Progenitor cell of endocrine pancreas (in vitro differentiated cells): Measurements from ENCODE around the gene TMEM169. TPM values are rescaled to one million over a fixed set of nuclear protein-coding genes. Genes with fewer than 3 reads are reported as not detected.

ENCODE experiments used
- DNase-seq: peaks from one replicate; pipeline ENCODE4 v3.0.0; 2021; ENCODE audit warnings: low spot score; ENCODE audit not compliant: unreplicated experiment
- H3K27ac Mint-ChIP-seq: 2 replicates; pipeline ENCODE4 v1.8.0; 2021; ENCODE audit warnings: mild to moderate bottlenecking, moderate library complexity, mixed read lengths
- H3K27me3 Mint-ChIP-seq: 2 replicates; pipeline ENCODE4 v1.8.0; 2021; ENCODE audit warnings: mixed read lengths
- H3K36me3 Mint-ChIP-seq: 2 replicates; pipeline ENCODE4 v1.8.0; 2022; ENCODE audit warnings: mixed read lengths; ENCODE audit not compliant: insufficient read depth
- H3K4me1 Mint-ChIP-seq: 2 replicates; pipeline ENCODE4 v1.8.0; 2021; ENCODE audit warnings: low read depth, mixed read lengths
- H3K4me3 Mint-ChIP-seq: 2 replicates; pipeline ENCODE4 v1.8.0; 2021; ENCODE audit warnings: low read depth, mild to moderate bottlenecking, moderate library complexity, mixed read lengths
- H3K9me3 Mint-ChIP-seq: 2 replicates; pipeline ENCODE4 v1.8.0; 2021; ENCODE audit warnings: low read depth, mixed read lengths
- total RNA-seq: library from RNA; stranded (reverse); gene quantifications from 2 replicates; pipeline ENCODE4 v1.2.1, GENCODE V29; 2021
- TF ChIP-seq, protein P1 (sequence below): fragments of 200-600 bp; sonication (generic); IDR thresholded peaks from one replicate; pipeline ENCODE4 v1.5.0; 2021; ENCODE audit warnings: antibody characterized with exemption, mild to moderate bottlenecking; ENCODE audit not compliant: unreplicated experiment

The TMEM169 gene
- total RNA-seq, 1 donor from 2014 or later: 3.6 TPM

DNA sequence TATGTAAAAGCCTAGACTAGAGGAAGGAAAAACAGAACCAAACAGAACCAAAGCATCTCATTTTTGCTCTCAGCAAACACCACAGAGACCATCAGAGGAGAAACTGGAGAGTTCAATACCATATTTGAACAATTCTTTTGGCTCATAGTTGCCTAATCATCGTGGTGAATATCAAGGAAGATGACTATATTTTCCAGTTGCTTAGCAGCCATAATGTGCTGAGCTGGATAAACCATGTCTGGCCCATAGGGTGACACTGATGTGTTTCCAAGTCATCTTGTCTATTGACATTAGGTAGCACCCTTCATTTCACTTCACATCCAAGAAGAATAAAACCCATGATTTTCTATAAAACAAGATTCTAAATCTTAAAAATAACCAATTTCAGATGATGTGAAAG, 21.5 kb downstream of the TMEM169 start:
- TF ChIP-seq, protein P1, sequence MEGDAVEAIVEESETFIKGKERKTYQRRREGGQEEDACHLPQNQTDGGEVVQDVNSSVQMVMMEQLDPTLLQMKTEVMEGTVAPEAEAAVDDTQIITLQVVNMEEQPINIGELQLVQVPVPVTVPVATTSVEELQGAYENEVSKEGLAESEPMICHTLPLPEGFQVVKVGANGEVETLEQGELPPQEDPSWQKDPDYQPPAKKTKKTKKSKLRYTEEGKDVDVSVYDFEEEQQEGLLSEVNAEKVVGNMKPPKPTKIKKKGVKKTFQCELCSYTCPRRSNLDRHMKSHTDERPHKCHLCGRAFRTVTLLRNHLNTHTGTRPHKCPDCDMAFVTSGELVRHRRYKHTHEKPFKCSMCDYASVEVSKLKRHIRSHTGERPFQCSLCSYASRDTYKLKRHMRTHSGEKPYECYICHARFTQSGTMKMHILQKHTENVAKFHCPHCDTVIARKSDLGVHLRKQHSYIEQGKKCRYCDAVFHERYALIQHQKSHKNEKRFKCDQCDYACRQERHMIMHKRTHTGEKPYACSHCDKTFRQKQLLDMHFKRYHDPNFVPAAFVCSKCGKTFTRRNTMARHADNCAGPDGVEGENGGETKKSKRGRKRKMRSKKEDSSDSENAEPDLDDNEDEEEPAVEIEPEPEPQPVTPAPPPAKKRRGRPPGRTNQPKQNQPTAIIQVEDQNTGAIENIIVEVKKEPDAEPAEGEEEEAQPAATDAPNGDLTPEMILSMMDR: no peak
- Mint-ChIP-seq H3K27ac (no peak overlapping the region), H3K4me3 (no peak overlapping the region), H3K27me3 (no peaks in the 10 kb centered on the region), H3K36me3 (no peaks in the 10 kb centered on the region), H3K9me3 (no peaks in the 10 kb centered on the region), H3K4me1 (peaks cover 6% of the 10 kb centered on the region)
- DNase-seq: no peak

DNA sequence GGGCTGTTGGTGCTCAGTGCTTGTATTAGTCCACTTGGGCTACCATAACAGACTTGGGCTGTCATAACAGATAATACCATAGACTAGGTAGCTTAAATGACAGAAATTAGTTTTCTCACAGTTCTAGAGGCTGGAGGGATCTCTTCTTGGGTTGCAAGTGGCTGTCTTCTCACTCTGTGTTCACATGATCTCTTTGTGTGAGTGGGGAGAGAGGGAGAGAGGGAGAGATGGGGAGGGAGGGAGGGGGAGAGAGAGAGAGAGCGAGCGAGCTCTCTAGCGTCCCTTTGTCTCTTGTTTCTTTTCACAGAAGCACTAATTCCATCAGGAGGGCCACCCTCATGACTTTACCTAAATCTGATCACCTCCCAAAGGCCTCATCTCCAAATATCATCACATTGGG, 23.0 kb downstream of the TMEM169 start:
- no peaks in the 10 kb centered on the region for H3K27me3 Mint-ChIP-seq
- peaks cover 12% of the 10 kb centered on the region for H3K4me1 Mint-ChIP-seq
- no peak for DNase-seq
- TF ChIP-seq, protein P1: no peak
- H3K36me3 Mint-ChIP-seq: no peaks in the 10 kb centered on the region
- H3K9me3 Mint-ChIP-seq: no peaks in the 10 kb centered on the region
- H3K27ac Mint-ChIP-seq: no peak overlapping the region
- H3K4me3 Mint-ChIP-seq: no peak overlapping the region

DNA sequence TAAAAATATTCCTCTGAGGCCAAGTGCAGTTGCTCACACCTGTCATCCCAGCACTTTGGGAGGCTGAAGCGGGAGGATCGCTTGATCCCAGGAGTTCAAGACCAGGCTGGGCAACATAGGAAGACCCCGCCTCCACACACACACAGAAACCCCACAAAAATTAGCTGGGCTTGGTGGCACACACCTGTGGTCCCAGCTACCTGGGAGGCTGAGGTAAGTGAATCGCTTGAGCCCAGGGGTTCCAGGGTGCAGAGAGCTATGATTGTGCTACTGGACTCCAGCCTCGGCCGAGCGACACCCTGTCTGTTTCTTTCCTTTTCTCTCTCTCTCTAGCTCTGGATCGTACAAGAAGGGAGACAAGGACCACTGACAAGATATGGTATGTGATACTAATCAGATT, 25.6 kb downstream of the TMEM169 start:
- Mint-ChIP-seq H3K4me1 (peaks cover 33% of the 10 kb centered on the region), H3K9me3 (no peaks in the 10 kb centered on the region), H3K27ac (no peak overlapping the region), H3K27me3 (no peaks in the 10 kb centered on the region), H3K36me3 (peaks cover 8% of the 10 kb centered on the region), H3K4me3 (no peak overlapping the region)
- TF ChIP-seq, protein P1: no peak
- DNase-seq: no peak

DNA sequence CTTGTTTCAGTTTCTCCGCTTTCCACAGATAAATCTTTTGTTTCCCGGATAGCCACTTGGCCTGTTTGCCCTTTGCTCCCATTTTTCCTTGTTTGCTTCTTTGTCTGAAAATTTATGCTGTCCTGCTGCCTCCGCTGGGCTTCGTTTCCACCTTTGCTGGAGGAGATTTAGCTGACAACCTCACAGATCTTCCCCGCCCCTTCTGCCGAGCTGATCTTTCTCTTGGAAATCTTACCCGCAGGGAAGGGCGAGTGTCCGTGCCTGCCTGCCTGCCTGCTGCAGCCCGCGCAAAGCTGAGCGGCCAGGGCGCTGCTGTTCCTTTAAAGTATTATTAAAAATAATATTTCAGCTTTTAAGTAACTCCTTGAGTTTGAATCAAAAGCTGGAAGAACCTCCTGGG, 26.0 kb downstream of the TMEM169 start:
- peak overlapping the region; percentile 80 for H3K27ac Mint-ChIP-seq
- no peaks in the 10 kb centered on the region for H3K27me3 Mint-ChIP-seq
- peaks cover 8% of the 10 kb centered on the region for H3K36me3 Mint-ChIP-seq
- H3K4me1 Mint-ChIP-seq: peaks cover 38% of the 10 kb centered on the region
- H3K4me3 Mint-ChIP-seq: peak overlapping the region; percentile 5
- DNase-seq: no peak
- TF ChIP-seq, protein P1: no peak
- no peaks in the 10 kb centered on the region for H3K9me3 Mint-ChIP-seq

DNA sequence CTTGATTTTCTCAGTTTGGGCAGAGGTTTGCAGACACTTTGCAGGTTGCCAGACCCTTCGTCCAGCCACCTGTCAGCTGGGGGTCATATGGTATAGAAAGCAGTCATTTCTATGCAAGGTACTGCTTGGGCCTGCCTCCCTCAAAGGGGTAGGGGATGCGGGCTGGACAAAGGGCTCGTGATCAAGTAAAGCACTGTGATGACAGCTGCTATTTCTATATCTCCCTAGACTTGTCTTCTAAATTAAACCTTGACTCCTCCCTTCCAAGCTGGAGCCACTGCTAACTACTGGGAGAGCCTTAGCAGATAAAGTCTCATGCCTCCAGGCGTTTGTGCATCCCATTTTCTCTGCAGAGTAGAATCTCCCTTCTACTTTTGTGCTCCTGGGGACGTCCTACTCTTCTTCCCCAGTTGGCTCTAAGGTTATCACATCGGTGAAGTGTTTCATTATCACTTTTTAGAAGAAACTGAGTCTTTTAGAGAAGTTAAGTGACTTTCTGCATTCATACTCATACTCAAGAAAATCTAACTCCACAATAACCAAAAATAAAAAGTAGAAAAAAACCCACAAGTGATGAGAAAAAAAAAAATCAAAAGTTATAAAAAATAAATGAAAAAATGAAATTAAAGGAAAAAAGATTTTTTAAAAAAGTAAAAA, 26.7 kb downstream of the TMEM169 start:
- H3K27ac Mint-ChIP-seq: peak overlapping the region; percentile 100
- peaks cover 12% of the 10 kb centered on the region for H3K36me3 Mint-ChIP-seq
- H3K4me1 Mint-ChIP-seq: peaks cover 45% of the 10 kb centered on the region
- DNase-seq: no peak
- no peaks in the 10 kb centered on the region for H3K9me3 Mint-ChIP-seq
- TF ChIP-seq, protein P1: no peak
- H3K4me3 Mint-ChIP-seq: peak overlapping the region; percentile 99
- no peaks in the 10 kb centered on the region for H3K27me3 Mint-ChIP-seq
